GM19035 (cell line): ENCODE results near the gene TAAR5.
A peak's percentile ranks its signal among the peaks of the same experiment; 100 is the strongest.
"Not testable (repeated sequence)": the region's sequence is repeated elsewhere in the genome, so short reads cannot be mapped to it uniquely, and the experiment has no call there.

Source experiments
- ATAC-seq: cut with Tn5 transposase; IDR thresholded peaks from one replicate; pipeline ENCODE4 v1.9.1; 2021; ENCODE audit not compliant: unreplicated experiment

The TAAR5 gene, protein sequence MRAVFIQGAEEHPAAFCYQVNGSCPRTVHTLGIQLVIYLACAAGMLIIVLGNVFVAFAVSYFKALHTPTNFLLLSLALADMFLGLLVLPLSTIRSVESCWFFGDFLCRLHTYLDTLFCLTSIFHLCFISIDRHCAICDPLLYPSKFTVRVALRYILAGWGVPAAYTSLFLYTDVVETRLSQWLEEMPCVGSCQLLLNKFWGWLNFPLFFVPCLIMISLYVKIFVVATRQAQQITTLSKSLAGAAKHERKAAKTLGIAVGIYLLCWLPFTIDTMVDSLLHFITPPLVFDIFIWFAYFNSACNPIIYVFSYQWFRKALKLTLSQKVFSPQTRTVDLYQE

GRCh38 chr6:132589454-132589853 is at the start of gene TAAR5:
Gene TAAR5, minus strand, starts transcription at chr6:132589741. Its CDS starts 55 bp downstream, at chr6:132589686.
- no peak for ATAC-seq

DNA sequence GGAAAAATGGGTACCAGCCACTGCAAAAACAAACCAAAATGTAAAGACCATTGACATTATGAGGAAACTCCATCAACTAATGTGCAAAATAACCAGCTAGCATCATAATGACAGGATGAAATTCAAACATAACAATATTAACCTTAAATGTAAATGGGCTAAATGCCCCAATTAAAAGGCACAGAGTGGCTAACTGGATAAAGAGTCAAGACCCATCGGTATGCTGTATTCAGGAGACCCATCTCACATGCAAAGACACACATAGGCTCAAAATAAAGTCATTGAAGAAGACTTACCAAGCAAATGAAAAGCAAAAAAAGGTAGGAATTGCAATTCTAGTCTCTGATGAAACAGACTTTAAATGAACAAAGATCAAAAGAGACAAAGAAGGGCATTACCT is 47.6 kb upstream of the TAAR5 start:
- ATAC-seq = not testable (repeated sequence)

- not testable (repeated sequence) for ATAC-seq
Observed at GRCh38 chr6:132635906-132636305, 46.4 kb upstream of the TAAR5 start.

DNA sequence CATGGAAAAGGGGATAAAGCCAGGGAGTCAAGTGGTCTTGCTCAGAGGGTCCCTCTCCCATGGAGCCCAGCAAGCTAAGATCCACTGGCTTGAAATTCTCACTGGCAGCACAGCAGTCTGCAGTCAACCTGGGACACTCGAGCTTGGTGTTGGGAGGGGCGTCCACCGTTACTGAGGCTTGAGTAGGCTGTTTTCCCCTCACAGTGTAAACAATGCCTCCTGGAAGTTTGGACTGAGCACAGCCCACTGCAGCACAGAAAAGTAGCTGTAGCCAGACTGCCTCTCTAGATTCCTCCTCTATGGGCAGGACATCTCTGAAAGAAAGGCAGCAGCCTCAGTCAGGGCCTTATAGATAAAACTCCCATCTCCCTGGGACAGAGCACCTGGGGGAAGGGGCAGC is 45.7 kb upstream of the TAAR5 start:
- ATAC-seq = not testable (repeated sequence)

DNA sequence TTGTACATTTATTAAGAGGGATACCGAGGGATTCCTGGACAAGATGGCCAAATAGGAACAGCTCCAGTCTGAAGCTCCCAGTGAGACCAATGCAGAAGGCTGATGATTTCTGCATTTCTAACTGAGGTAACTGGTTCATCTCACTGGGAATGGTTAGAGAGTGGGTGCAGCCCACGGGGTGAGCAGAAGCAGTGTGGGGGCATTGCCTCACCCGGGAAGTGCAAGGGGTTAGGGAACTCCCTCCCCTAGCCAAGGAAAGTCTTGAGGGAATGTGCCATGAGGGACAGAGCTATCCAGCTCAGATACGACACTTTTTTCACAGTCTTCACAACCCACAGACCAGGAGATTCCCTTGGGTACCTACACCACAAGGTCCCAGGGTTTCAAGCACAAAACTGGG is 45.3 kb upstream of the TAAR5 start:
- no peak for ATAC-seq

GRCh38 chr6:132633362-132633761 is 43.8 kb upstream of the TAAR5 start:
- no peak for ATAC-seq

GRCh38 chr6:132624175-132624574 is 34.6 kb upstream of the TAAR5 start, which contains the start of gene TAAR2:
Gene TAAR2, minus strand, starts transcription at chr6:132624275. Its CDS starts 0 bp downstream, at chr6:132624275.
- no peak for ATAC-seq

DNA sequence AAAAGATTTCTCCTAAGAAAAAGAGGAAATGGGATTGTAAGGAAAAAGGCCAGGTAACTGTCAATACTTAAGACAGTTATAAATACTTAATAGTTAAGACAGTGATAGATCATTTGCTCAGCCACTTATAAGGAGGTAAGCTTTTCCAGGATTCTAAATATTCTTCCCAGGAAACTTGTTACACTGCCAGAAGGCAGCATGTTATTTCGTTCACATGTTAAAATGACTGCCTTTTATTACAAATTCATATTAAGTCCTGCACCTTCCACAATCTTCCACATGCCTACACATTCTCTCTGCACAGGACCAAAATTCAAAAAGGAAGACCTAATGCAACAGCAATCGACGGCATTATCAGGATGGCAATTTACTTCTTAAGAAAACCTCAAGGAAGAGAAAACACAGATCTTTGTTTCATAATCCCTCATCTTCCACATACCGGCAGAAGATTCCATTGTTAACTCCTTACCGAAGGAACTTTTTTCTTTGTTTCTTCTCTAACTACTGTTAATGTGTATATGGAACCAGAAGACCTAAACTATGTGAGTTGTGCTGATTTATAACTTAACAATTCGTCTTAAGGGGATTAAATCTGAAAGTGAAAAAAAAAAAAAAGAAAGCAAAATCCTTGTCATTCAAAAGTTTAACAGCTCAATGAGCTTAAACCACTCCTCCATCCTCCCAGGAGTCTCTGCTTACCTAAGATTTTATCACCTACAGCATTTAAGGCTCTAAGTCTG is 33.7 kb upstream of the TAAR5 start:
- no peak for ATAC-seq

- ATAC-seq = no peak
Observed at GRCh38 chr6:132616677-132617076, 27.1 kb upstream of the TAAR5 start.

DNA sequence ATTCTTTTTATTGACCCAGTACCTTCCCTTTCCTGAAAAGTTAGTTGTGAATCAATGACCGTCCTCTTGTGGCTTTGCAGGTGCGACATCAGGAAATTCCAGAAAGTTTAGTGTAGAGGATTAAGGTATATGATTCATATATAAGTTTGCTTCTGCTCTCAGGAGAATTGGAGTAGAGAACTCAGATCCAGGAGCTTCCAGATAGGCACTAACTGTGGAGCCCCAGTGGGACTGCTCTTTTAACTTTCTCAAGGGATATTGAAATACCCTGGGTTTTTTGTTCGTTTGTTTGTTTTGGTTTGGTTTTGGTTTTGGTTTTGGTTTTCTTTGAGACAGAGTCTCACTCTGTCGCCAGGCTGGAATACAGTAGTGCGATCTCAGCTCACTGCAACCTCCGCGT is 25.0 kb upstream of the TAAR5 start:
- peak; percentile 74 for ATAC-seq

DNA sequence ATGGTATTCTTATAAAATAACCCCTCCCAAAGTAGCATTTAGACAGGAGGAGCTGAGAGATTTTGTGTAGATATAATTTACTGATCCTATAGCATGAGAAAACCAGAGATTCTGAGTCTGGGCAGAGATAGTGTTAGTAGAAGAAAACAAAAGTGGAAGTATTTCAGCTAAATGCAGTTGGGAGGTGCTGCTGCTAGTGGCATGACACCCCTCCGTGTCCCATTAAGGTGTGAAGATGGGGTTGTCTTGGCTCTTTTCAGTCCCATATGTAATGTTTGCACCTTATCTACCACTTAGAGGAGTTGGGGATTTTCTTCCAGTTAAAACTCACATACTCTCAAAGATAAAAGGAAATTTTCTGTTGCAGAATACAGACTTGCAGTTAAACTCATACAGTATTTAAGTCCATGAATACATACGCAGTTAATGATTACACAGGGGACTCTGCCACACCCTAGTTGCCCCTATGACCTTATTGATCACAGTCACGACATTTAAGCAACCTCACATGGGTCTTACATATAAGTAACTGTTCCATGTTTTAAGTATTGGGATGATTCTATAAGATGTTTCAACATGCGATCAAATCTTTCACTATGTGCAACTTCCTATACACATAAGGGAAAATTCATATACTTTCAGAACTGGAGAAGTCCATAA is 23.0 kb upstream of the TAAR5 start:
- ATAC-seq = no peak

DNA sequence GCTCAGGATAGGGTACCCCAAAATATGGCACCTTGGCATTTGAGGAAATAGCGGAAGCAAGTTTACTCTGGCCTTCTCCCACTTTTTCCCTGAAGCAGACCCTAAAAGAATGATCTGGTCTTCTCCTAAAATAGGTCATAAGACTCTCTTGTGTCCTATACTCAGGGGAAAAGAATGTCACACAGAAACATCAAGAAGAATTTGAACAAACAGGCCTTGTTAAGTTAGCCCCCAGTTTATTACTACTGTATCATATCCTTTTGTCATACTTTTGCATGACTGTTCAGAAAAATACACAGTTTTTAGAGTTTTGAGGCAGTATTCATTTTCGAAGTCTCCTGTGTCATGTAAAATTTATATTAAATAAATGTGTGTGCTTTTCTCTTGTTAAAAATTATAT is 22.1 kb upstream of the TAAR5 start:
- ATAC-seq = no peak

- no peak for ATAC-seq
Observed at GRCh38 chr6:132607544-132608233, 18.1 kb upstream of the TAAR5 start.

DNA sequence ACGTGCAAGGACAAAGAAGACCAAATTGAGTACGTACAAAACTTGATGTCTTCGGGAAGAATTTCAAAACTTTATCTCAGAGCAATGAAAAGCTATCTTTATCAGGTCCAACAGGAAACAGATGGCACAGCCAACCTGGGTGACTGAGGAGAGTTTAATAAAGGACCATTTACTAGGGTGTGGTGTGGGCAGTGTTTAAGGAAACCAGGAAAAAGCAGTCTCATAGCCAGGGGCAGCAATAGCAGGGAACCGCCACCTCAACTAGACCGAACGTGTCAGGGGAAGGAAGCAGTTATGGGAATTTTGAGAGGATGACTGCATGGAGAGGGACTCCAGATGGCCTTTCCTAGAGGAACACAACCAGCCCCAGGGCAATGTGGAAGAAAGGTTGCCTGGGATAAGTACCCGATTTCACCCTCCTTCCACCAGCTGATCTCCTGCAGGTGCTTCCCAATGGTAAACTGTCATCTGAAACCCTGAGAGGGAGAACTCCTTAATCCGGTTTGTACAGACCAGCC is 15.2 kb upstream of the TAAR5 start:
- ATAC-seq = no peak

GRCh38 chr6:132600900-132601299 is 11.4 kb upstream of the TAAR5 start:
- not testable (repeated sequence) for ATAC-seq

GRCh38 chr6:132598473-132598872 is 8.9 kb upstream of the TAAR5 start:
- peak; percentile 90 for ATAC-seq

GRCh38 chr6:132596201-132596600 is 6.7 kb upstream of the TAAR5 start:
- no peak for ATAC-seq

DNA sequence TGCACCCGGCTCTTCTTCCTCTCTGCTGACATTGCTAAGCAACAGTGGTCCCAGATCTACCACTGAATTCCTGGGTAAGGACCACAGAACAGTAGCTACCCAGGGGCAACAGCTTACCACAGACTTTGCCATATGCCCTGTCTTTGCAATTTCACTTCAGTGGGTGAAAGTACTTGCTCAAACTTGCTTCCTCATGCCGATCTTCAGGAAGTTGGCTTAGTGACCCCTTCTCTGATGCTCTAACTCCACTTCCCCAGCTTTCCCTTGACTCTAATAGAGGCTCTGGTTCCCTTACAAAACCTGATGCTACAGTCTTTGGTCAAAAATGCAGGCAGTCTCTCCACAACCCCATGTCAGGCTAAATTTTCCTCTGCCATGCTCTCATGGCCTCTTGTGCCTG is 3.3 kb upstream of the TAAR5 start:
- ATAC-seq = no peak

DNA sequence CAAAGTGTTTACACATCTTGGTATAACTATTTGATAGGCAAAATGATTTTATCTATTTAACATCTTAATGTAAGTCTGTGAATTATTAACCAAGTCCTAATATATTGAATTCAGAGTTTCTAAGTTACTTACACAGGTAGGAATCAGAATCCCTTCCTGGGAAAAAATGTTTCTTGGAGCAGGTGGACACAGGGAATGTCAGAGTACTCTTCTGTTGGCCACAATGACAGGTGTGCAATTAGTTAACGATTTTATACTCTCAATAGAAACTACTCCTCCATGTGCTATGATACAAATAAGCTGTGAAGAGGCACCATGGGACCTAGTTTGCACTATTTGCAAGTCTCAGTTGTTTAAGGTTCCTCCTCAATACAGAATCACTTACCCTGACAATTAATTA is 821 bp upstream of the TAAR5 start:
- ATAC-seq = no peak

GRCh38 chr6:132587424-132587823 is 2.1 kb downstream of the TAAR5 start:
- no peak for ATAC-seq

GRCh38 chr6:132584698-132585097 is 4.8 kb downstream of the TAAR5 start:
- ATAC-seq = no peak
